WTC11 (cell line): Measurements from ENCODE around the gene UCK1. TPM values are rescaled to one million over a fixed set of nuclear protein-coding genes. Genes with fewer than 3 reads are reported as not detected.

Experiments
- ATAC-seq: fragments of 200-7000 bp; cut with Tn5 transposase; 2 replicates; pipeline ENCODE4 v1.10.0; 2021; ENCODE audit warnings: mild to moderate bottlenecking, moderate library complexity
- CTCF ChIA-PET: fragments of 300-600 bp; sonication (Branson Sonifier 250); formaldehyde crosslinking; loops from one replicate; lab custom pipeline; 2021; ENCODE audit warnings: antibody characterized with exemption; lab: Charles Lee
- POLR2A ChIA-PET: fragments of 350-600 bp; sonication (Branson Sonifier 250); formaldehyde crosslinking; loops from one replicate; lab custom pipeline; 2021; ENCODE audit warnings: antibody characterized with exemption; lab: Charles Lee
- DNase-seq: peaks from one replicate; pipeline ENCODE4 v3.0.0; 2021; ENCODE audit warnings: low spot score
- H3K27ac Mint-ChIP-seq: 2 replicates; pipeline ENCODE4 v1.8.0; 2021; ENCODE audit warnings: mixed read lengths
- H3K27me3 Mint-ChIP-seq: 2 replicates; pipeline ENCODE4 v1.8.0; 2021; ENCODE audit warnings: low read depth, mild to moderate bottlenecking, moderate library complexity, mixed read lengths
- H3K36me3 Mint-ChIP-seq: 2 replicates; pipeline ENCODE4 v1.8.0; 2021; ENCODE audit warnings: mixed read lengths
- H3K4me1 Mint-ChIP-seq: 2 replicates; pipeline ENCODE4 v1.8.0; 2022; ENCODE audit warnings: mixed read lengths
- H3K4me3 Mint-ChIP-seq: 2 replicates; pipeline ENCODE4 v1.8.0; 2021; ENCODE audit warnings: mild to moderate bottlenecking, moderate library complexity, mixed read lengths
- H3K9me3 Mint-ChIP-seq: 2 replicates; pipeline ENCODE4 v1.8.0; 2021; ENCODE audit warnings: mixed read lengths
- ATF1 ChIP-seq: sonication (generic); formaldehyde crosslinking; IDR thresholded peaks from 2 replicates; pipeline ENCODE4 v1.8.1; 2023; ENCODE audit warnings: mild to moderate bottlenecking, moderate library complexity, missing genetic modification reagents
- FOXK1 ChIP-seq: sonication (generic); formaldehyde crosslinking; IDR thresholded peaks from 2 replicates; pipeline ENCODE4 v1.8.0; 2022; ENCODE audit warnings: mild to moderate bottlenecking, moderate library complexity, missing genetic modification reagents
- GABPB1 ChIP-seq: sonication (generic); formaldehyde crosslinking; IDR thresholded peaks from 2 replicates; pipeline ENCODE4 v1.8.1; 2023; ENCODE audit warnings: mild to moderate bottlenecking, missing genetic modification reagents
- GRHL2 ChIP-seq: fragments of 250-450 bp; sonication (Bioruptor Pico); IDR thresholded peaks from 2 replicates; pipeline ENCODE4 v1.8.0; 2022; ENCODE audit warnings: mild to moderate bottlenecking, moderate library complexity; ENCODE audit not compliant: insufficient replicate concordance, severe bottlenecking
- NFATC4 ChIP-seq: fragments of 250-450 bp; sonication (Bioruptor Pico); IDR thresholded peaks from 2 replicates; pipeline ENCODE4 v1.9.0; 2021; ENCODE audit warnings: mild to moderate bottlenecking
- NFE2L1 ChIP-seq: sonication (generic); formaldehyde crosslinking; IDR thresholded peaks from 2 replicates; pipeline ENCODE4 v1.8.1; 2023; ENCODE audit warnings: missing genetic modification reagents
- PRRX2 ChIP-seq: fragments of 250-450 bp; sonication (Bioruptor Pico); IDR thresholded peaks from 2 replicates; pipeline ENCODE4 v1.8.0; 2021; ENCODE audit warnings: mild to moderate bottlenecking
- SP1 ChIP-seq: sonication (generic); formaldehyde crosslinking; conservative IDR thresholded peaks from 2 replicates; pipeline ENCODE4 v1.8.1; 2022; ENCODE audit warnings: missing genetic modification reagents
- ZNF317 ChIP-seq: sonication (generic); formaldehyde crosslinking; IDR thresholded peaks from 2 replicates; pipeline ENCODE4 v1.8.1; 2023; ENCODE audit warnings: low read depth, mild to moderate bottlenecking, moderate library complexity, missing genetic modification reagents, borderline replicate concordance
- ZNF416 ChIP-seq: fragments of 250-450 bp; sonication (Bioruptor Pico); IDR thresholded peaks from 2 replicates; pipeline ENCODE4 v1.9.0; 2021; ENCODE audit warnings: mild to moderate bottlenecking, inconsistent platforms
- ZNF671 ChIP-seq: fragments of 250-450 bp; sonication (Bioruptor Pico); IDR thresholded peaks from 2 replicates; pipeline ENCODE4 v1.8.0; 2021; ENCODE audit warnings: mild to moderate bottlenecking
- ZSCAN18 ChIP-seq: fragments of 250-450 bp; sonication (Bioruptor Pico); IDR thresholded peaks from 2 replicates; pipeline ENCODE4 v2.1.2; 2022; ENCODE audit warnings: mild to moderate bottlenecking, moderate library complexity
- total RNA-seq: library from RNA; stranded (reverse); gene quantifications from 3 replicates; pipeline ENCODE4 v1.2.3, GENCODE V29; 2021
- TF ChIP-seq, protein P1 (sequence below): sonication (generic); formaldehyde crosslinking; IDR thresholded peaks from 2 replicates; pipeline ENCODE4 v1.8.0; 2023; ENCODE audit warnings: missing genetic modification reagents
- TF ChIP-seq, protein P2 (sequence below): fragments of 250-450 bp; sonication (Bioruptor Pico); IDR thresholded peaks from 2 replicates; pipeline ENCODE4 v1.9.0; 2021; ENCODE audit warnings: mild to moderate bottlenecking
- TF ChIP-seq, protein P3 (sequence below): sonication (generic); formaldehyde crosslinking; conservative IDR thresholded peaks from 2 replicates; pipeline ENCODE4 v1.8.1; 2022; ENCODE audit warnings: mild to moderate bottlenecking, missing genetic modification reagents
- TF ChIP-seq, protein P4 (sequence below): sonication (generic); formaldehyde crosslinking; IDR thresholded peaks from 2 replicates; pipeline ENCODE4 v1.8.1; 2023; ENCODE audit warnings: mild to moderate bottlenecking, moderate library complexity, missing genetic modification reagents
- TF ChIP-seq, protein P5 (sequence below): sonication (generic); formaldehyde crosslinking; IDR thresholded peaks from 2 replicates; pipeline ENCODE4 v1.8.0; 2022; ENCODE audit warnings: missing genetic modification reagents
- TF ChIP-seq, protein P6 (sequence below): sonication (generic); formaldehyde crosslinking; conservative IDR thresholded peaks from 2 replicates; pipeline ENCODE4 v1.8.1; 2023; ENCODE audit warnings: mild to moderate bottlenecking, low read depth, missing genetic modification reagents, moderate library complexity

UCK1 gene
- total RNA-seq, 1 experiment from 2014 or later, result 29.6 TPM

DNA sequence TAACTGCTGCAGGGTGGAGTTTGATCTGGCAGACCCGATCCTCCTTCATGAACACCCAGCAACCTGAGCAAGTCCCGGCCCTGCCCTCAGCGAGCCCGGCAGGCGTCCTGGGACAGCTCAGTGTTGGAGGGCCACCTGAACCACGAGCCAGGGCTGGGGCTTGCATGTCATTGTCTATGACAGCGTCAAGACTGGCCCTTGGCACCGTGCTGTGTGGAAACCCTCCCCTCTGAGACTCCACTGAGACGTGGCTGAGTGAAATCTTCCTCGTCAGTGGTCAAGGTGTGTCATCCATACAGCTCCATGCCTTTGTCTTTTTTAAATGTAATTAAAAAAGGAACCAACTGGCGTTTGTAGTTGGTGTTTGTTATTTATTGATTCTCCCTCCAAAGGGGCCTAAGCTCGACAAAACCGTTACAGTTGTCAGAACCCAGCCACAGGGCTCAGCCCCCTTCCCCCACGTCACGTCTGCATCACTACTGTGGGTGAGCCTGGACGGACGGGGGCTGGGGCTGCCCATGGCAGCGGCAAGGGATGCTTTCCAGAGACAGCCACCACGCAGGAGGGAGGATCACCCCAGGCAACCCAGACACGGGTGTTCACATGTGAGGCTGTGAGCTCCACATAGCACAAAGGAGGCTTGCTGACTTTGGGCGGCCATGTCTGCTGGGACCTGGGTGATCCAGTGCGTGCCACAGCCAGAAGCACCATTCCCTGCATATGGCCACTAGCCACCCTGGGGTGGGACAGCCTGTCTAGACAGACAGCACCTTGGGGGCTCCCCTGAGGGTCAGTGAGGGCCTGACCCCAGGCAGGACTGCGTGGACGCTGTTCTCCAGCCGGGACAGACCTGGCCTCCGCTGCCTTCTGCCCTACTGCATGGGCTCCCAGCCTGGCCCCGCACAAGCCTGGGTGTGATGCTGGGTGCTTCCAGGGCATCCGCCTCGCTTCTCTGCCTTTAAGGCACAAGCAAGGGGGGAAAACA is 7.3 kb downstream of the UCK1 start:
- TF ChIP-seq, protein P1, sequence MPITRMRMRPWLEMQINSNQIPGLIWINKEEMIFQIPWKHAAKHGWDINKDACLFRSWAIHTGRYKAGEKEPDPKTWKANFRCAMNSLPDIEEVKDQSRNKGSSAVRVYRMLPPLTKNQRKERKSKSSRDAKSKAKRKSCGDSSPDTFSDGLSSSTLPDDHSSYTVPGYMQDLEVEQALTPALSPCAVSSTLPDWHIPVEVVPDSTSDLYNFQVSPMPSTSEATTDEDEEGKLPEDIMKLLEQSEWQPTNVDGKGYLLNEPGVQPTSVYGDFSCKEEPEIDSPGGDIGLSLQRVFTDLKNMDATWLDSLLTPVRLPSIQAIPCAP (CRISPR knock-in tag), result no peak
- TF ChIP-seq, protein P2, sequence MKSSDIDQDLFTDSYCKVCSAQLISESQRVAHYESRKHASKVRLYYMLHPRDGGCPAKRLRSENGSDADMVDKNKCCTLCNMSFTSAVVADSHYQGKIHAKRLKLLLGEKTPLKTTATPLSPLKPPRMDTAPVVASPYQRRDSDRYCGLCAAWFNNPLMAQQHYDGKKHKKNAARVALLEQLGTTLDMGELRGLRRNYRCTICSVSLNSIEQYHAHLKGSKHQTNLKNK (CRISPR knock-in tag), result no peak
- TF ChIP-seq NFATC4 (no peak), SP1 (CRISPR knock-in tag) (no peak)
- TF ChIP-seq, all 79 proteins: peak for 0
- Mint-ChIP-seq H3K9me3 (no peaks in the 10 kb centered on the region), H3K4me1 (no peaks in the 10 kb centered on the region), H3K27ac (no peak overlapping the region; the same call in 1 of the 2 replicates), H3K4me3 (no peak overlapping the region), H3K27me3 (no peaks in the 10 kb centered on the region), H3K36me3 (peaks cover 61% of the 10 kb centered on the region)
- DNase-seq (no peak), ATAC-seq (no peak; the same call in 1 of the 2 replicates)
- ChIA-PET POLR2A (no interaction called here), CTCF (interaction anchor here (0.6 to 0.7 kb wide), 3 partner anchors 23 to 188 kb away, joined by 3 to 5 read pairs (median 3); no protein-coding TSS in a partner anchor)

GRCh38 chr9:131523086-131523388 is 8.0 kb downstream of the UCK1 start:
- ATAC-seq, result no peak
- DNase-seq, result no peak
- ChIA-PET CTCF (interaction anchor here (0.6 to 0.7 kb wide), 2 partner anchors 23 to 187 kb away, joined by 3 read pairs; no protein-coding TSS in a partner anchor), POLR2A (no interaction called here)
- no peaks in the 10 kb centered on the region for H3K9me3 Mint-ChIP-seq
- TF ChIP-seq ATF1 (CRISPR knock-in tag), result peak; percentile 33; the same call in 1 of the 2 replicates
- TF ChIP-seq GRHL2, result no peak
- no peak overlapping the region for H3K4me3 Mint-ChIP-seq
- H3K4me1 Mint-ChIP-seq, result no peaks in the 10 kb centered on the region
- H3K27me3 Mint-ChIP-seq, result no peaks in the 10 kb centered on the region
- no peak overlapping the region for H3K27ac Mint-ChIP-seq
- peaks cover 61% of the 10 kb centered on the region for H3K36me3 Mint-ChIP-seq

DNA sequence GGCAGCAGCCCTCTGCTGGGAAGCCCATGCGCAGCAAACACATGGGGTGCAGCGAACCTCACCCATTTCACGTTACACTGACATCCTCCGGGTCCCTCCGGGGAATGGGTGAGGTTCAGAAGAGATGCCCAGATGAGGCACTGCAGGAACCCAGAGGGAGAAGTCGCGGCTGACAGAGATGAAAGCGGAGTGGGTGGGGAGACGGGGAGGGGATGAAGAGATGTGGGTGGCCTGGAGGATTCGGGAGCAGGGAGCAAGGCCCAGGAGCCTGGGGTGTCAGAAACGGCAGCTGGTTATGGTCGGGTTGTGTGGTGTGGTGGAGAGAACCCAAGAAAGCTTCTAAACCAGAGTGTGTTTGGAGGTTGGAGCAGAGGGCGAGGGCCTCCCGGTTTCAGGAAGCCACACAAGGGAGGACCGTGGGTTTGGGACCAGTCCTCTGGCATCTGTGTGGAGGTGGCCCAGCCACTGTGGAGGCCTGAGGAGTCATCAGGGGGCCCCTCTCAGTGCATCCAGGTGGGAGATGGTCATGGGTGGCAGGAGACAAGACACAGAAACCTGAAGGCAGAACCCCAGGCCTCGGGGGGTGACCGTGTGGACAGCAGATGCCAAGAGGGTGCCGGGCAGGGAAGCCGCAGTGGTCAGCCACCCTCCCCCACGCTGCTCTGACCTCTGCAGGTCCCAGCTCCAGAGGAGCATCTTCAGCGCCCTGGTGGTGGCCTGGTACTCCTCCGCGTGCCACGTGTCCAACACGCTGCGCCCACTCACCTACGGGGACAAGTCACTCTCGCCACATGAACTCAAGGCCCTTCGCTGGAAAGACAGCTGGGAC is 8.6 kb downstream of the UCK1 start:
- H3K27me3 Mint-ChIP-seq, result no peaks in the 10 kb centered on the region
- no peak overlapping the region for H3K4me3 Mint-ChIP-seq
- no peaks in the 10 kb centered on the region for H3K4me1 Mint-ChIP-seq
- CTCF ChIA-PET, result interaction anchor here (0.6 to 1.1 kb wide), 3 partner anchors 24 to 187 kb away, joined by 3 read pairs; no protein-coding TSS in a partner anchor
- H3K9me3 Mint-ChIP-seq, result no peaks in the 10 kb centered on the region
- ATAC-seq, result no peak
- no peak overlapping the region for H3K27ac Mint-ChIP-seq
- DNase-seq, result no peak
- peaks cover 64% of the 10 kb centered on the region for H3K36me3 Mint-ChIP-seq
- POLR2A ChIA-PET, result no interaction called here
- TF ChIP-seq, protein P3, sequence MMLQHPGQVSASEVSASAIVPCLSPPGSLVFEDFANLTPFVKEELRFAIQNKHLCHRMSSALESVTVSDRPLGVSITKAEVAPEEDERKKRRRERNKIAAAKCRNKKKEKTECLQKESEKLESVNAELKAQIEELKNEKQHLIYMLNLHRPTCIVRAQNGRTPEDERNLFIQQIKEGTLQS (CRISPR knock-in tag), result no peak
- TF ChIP-seq FOXK1 (CRISPR knock-in tag) (no peak), ZNF416 (CRISPR knock-in tag) (no peak), ZNF317 (no peak), NFE2L1 (CRISPR knock-in tag) (no peak), PRRX2 (CRISPR knock-in tag) (no peak), ZSCAN18 (CRISPR knock-in tag) (no peak), ZNF671 (no peak), GABPB1 (CRISPR knock-in tag) (no peak)
- TF ChIP-seq, protein P4, sequence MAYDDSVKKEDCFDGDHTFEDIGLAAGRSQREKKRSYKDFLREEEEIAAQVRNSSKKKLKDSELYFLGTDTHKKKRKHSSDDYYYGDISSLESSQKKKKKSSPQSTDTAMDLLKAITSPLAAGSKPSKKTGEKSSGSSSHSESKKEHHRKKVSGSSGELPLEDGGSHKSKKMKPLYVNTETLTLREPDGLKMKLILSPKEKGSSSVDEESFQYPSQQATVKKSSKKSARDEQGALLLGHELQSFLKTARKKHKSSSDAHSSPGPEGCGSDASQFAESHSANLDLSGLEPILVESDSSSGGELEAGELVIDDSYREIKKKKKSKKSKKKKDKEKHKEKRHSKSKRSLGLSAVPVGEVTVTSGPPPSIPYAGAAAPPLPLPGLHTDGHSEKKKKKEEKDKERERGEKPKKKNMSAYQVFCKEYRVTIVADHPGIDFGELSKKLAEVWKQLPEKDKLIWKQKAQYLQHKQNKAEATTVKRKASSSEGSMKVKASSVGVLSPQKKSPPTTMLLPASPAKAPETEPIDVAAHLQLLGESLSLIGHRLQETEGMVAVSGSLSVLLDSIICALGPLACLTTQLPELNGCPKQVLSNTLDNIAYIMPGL, result no peak
- TF ChIP-seq, protein P5, sequence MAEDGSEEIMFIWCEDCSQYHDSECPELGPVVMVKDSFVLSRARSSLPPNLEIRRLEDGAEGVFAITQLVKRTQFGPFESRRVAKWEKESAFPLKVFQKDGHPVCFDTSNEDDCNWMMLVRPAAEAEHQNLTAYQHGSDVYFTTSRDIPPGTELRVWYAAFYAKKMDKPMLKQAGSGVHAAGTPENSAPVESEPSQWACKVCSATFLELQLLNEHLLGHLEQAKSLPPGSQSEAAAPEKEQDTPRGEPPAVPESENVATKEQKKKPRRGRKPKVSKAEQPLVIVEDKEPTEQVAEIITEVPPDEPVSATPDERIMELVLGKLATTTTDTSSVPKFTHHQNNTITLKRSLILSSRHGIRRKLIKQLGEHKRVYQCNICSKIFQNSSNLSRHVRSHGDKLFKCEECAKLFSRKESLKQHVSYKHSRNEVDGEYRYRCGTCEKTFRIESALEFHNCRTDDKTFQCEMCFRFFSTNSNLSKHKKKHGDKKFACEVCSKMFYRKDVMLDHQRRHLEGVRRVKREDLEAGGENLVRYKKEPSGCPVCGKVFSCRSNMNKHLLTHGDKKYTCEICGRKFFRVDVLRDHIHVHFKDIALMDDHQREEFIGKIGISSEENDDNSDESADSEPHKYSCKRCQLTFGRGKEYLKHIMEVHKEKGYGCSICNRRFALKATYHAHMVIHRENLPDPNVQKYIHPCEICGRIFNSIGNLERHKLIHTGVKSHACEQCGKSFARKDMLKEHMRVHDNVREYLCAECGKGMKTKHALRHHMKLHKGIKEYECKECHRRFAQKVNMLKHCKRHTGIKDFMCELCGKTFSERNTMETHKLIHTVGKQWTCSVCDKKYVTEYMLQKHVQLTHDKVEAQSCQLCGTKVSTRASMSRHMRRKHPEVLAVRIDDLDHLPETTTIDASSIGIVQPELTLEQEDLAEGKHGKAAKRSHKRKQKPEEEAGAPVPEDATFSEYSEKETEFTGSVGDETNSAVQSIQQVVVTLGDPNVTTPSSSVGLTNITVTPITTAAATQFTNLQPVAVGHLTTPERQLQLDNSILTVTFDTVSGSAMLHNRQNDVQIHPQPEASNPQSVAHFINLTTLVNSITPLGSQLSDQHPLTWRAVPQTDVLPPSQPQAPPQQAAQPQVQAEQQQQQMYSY (CRISPR knock-in tag), result no peak
- TF ChIP-seq, protein P6, sequence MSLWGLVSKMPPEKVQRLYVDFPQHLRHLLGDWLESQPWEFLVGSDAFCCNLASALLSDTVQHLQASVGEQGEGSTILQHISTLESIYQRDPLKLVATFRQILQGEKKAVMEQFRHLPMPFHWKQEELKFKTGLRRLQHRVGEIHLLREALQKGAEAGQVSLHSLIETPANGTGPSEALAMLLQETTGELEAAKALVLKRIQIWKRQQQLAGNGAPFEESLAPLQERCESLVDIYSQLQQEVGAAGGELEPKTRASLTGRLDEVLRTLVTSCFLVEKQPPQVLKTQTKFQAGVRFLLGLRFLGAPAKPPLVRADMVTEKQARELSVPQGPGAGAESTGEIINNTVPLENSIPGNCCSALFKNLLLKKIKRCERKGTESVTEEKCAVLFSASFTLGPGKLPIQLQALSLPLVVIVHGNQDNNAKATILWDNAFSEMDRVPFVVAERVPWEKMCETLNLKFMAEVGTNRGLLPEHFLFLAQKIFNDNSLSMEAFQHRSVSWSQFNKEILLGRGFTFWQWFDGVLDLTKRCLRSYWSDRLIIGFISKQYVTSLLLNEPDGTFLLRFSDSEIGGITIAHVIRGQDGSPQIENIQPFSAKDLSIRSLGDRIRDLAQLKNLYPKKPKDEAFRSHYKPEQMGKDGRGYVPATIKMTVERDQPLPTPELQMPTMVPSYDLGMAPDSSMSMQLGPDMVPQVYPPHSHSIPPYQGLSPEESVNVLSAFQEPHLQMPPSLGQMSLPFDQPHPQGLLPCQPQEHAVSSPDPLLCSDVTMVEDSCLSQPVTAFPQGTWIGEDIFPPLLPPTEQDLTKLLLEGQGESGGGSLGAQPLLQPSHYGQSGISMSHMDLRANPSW (CRISPR knock-in tag), result no peak
